Neural progenitor cell (in vitro differentiated cells): ENCODE results near the gene HSPB2. TPM values are rescaled to one million over a fixed set of nuclear protein-coding genes. Genes with fewer than 3 reads are reported as not detected.
"Not testable (repeated sequence)": the region's sequence is repeated elsewhere in the genome, so short reads cannot be mapped to it uniquely, and the experiment has no call there.

ENCODE experiments used
- DNase-seq: peaks from one replicate; pipeline ENCODE4 v3.0.0-alpha.2; 2016; ENCODE audit warnings: low spot score
- H2AFZ ChIP-seq: fragments of 200-600 bp; sonication (generic); replicated peaks from 2 replicates; pipeline ENCODE4 v1.6.1; 2016; ENCODE audit warnings: antibody characterized with exemption
- H3F3A ChIP-seq: fragments of 200-600 bp; sonication (generic); 2 replicates; pipeline ENCODE4 v1.6.1; 2016; ENCODE audit warnings: antibody characterized with exemption, low read depth
- H3K27ac ChIP-seq: fragments of 200-600 bp; sonication (generic); 2 replicates; pipeline ENCODE4 v1.5.1; 2016; ENCODE audit warnings: mild to moderate bottlenecking
- H3K27me3 ChIP-seq: fragments of 200-600 bp; sonication (generic); 2 replicates; pipeline ENCODE4 v1.6.1; 2016; ENCODE audit warnings: mild to moderate bottlenecking, moderate library complexity
- H3K36me3 ChIP-seq: fragments of 200-600 bp; sonication (generic); 2 replicates; pipeline ENCODE4 v1.5.1; 2016
- H3K4me1 ChIP-seq: fragments of 200-600 bp; sonication (generic); 2 replicates; pipeline ENCODE4 v1.6.1; 2016; ENCODE audit warnings: mixed run types
- H3K4me2 ChIP-seq: fragments of 200-600 bp; sonication (generic); 2 replicates; pipeline ENCODE4 v1.6.1; 2016
- H3K4me3 ChIP-seq: fragments of 200-600 bp; sonication (generic); 2 replicates; pipeline ENCODE4 v1.5.1; 2016
- H3K79me2 ChIP-seq: fragments of 200-600 bp; sonication (generic); 2 replicates; pipeline ENCODE4 v1.6.1; 2016; ENCODE audit warnings: low read depth
- H3K9ac ChIP-seq: fragments of 200-600 bp; sonication (generic); 2 replicates; pipeline ENCODE4 v1.6.1; 2016
- H3K9me3 ChIP-seq: fragments of 200-600 bp; sonication (generic); 2 replicates; pipeline ENCODE4 v1.5.1; 2016; ENCODE audit warnings: low read depth
- H4K20me1 ChIP-seq: fragments of 200-600 bp; sonication (generic); 2 replicates; pipeline ENCODE4 v1.6.1; 2016; ENCODE audit warnings: low read depth
- H3K27ac Mint-ChIP-seq: 3 replicates; pipeline ENCODE4 v1.8.0; 2021; ENCODE audit warnings: mixed read lengths
- H3K27me3 Mint-ChIP-seq: 2 replicates; pipeline ENCODE4 v1.8.0; 2022; ENCODE audit warnings: low read depth, mild to moderate bottlenecking, inconsistent platforms, moderate library complexity, mixed read lengths; ENCODE audit not compliant: insufficient read depth
- H3K36me3 Mint-ChIP-seq: 3 replicates; pipeline ENCODE4 v1.8.0; 2021; ENCODE audit warnings: mixed read lengths
- H3K4me1 Mint-ChIP-seq: 3 replicates; pipeline ENCODE4 v1.8.0; 2021; ENCODE audit warnings: mixed read lengths
- H3K4me3 Mint-ChIP-seq: 3 replicates; pipeline ENCODE4 v1.8.0; 2021; ENCODE audit warnings: mild to moderate bottlenecking, moderate library complexity, mixed read lengths
- H3K9me3 Mint-ChIP-seq: 3 replicates; pipeline ENCODE4 v1.8.0; 2020; ENCODE audit warnings: mixed read lengths
- CTCF ChIP-seq: fragments of 200-600 bp; sonication (generic); IDR thresholded peaks from 2 replicates; pipeline ENCODE4 v1.5.1; 2017; ENCODE audit warnings: antibody characterized with exemption, mild to moderate bottlenecking
- EZH2 ChIP-seq: fragments of 200-600 bp; sonication (generic); IDR thresholded peaks from 2 replicates; pipeline ENCODE4 v1.6.1; 2017; ENCODE audit warnings: antibody characterized with exemption, mild to moderate bottlenecking, moderate library complexity
- EZH2phosphoT487 ChIP-seq: fragments of 200-600 bp; sonication (generic); IDR thresholded peaks from 2 replicates; pipeline ENCODE4 v1.6.1; 2017; ENCODE audit warnings: antibody characterized with exemption
- total RNA-seq: library from RNA; depleted of rRNA; stranded (reverse); fragments of >200 nt; gene quantifications from 2 replicates; pipeline ENCODE4 v1.2.3, GENCODE V29; 2015; ENCODE audit warnings: low replicate concordance

HSPB2 gene
- total RNA-seq, 1 donor from 2014 or later, result not detected

DNA sequence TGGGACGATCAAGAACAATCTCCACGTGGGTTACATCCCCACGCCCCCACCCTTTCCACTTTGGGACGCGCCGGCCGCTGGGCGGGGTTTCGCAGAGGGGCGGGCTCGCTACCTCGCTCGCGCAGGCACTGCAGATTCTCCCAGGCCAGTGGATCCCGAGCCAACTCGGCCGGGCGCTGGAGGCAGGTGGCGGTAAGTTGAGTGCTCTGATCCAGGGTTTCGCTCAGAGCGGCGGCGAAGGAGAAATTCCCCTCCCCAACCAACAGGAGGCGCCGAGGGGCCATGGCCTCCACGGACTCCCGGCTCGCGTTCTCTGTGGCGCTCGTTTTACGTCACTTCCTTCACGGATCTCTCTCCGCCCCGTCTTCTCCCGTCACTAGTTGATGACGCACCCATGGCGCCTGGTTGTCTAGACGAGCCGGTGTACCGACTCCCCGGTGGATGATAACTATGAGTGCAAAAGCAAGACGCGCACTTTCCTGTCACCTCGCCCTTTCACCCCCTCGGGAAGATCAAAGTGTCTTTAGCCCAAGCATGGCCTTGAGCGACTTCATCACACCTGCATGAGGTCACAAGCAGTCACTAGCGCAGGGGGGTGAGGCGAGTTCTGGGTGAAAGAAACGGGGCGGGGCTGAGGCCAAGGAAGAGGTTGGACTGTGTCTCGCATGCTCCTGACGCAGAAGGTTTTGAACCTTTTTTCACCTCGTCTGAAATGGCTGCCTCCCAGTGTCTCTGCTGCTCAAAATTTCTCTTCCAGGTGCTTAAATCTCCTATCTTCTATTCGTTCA, 33.5 kb upstream of the HSPB2 start, which contains the start of the genes CFAP68 and FDXACB1:
CFAP68 (plus strand) TSS at position 693 of the 788 bp plus-strand sequence; CDS start at position 713, 20 bp downstream.
FDXACB1 (minus strand) TSS at position 317 of the 788 bp plus-strand sequence; CDS start at position 284, 33 bp downstream.
- H3K4me1 Mint-ChIP-seq, result peaks cover 18% of the 10 kb centered on the region
- TF ChIP-seq EZH2phosphoT487 (no peak), CTCF (peak; percentile 84)
- H3K4me3 Mint-ChIP-seq, result peak within 1 kb of the TSS; percentile 92
- H3K4me1 ChIP-seq, result peaks cover 7% of the 10 kb centered on the region
- H3K9ac ChIP-seq, result peak within 1 kb of the TSS; percentile 71
- H3K4me3 ChIP-seq, result peak within 1 kb of the TSS; percentile 73
- H3K27ac Mint-ChIP-seq, result peak within 1 kb of the TSS; percentile 97
- no peaks in the 10 kb centered on the region for H3K9me3 Mint-ChIP-seq
- no peaks in the 10 kb centered on the region for H3K27me3 ChIP-seq
- H3K9me3 ChIP-seq, result no peaks in the 10 kb centered on the region
- H3K27ac ChIP-seq, result peak within 1 kb of the TSS; percentile 90
- H3F3A ChIP-seq, result peaks cover 14% of the 10 kb centered on the region
- peaks cover 3% of the 10 kb centered on the region for H3K27me3 Mint-ChIP-seq
- peak within 1 kb of the TSS; percentile 89 for H3K4me2 ChIP-seq
- peaks cover 8% of the 10 kb centered on the region for H3K79me2 ChIP-seq
- no peaks in the 10 kb centered on the region for H4K20me1 ChIP-seq
- H3K36me3 Mint-ChIP-seq, result no peaks in the 10 kb centered on the region
- H3K36me3 ChIP-seq, result no peaks in the 10 kb centered on the region
- DNase-seq, result peak; percentile 99
- H2AFZ ChIP-seq, result peak within 1 kb of the TSS; percentile 88

GRCh38 chr11:111879637-111879960, 32.9 kb upstream of the HSPB2 start:
- peaks cover 18% of the 10 kb centered on the region for H3K4me1 Mint-ChIP-seq
- H3K4me3 Mint-ChIP-seq, result peak overlapping the region; percentile 92
- no peak for DNase-seq
- H2AFZ ChIP-seq, result peak overlapping the region; percentile 88
- no peaks in the 10 kb centered on the region for H3K9me3 Mint-ChIP-seq
- peaks cover 14% of the 10 kb centered on the region for H3F3A ChIP-seq
- H3K4me2 ChIP-seq, result peak overlapping the region; percentile 89
- H3K9me3 ChIP-seq, result no peaks in the 10 kb centered on the region
- H3K27me3 Mint-ChIP-seq, result peaks cover 3% of the 10 kb centered on the region
- peak overlapping the region; percentile 71 for H3K9ac ChIP-seq
- H3K4me3 ChIP-seq, result peak overlapping the region; percentile 73
- H3K4me1 ChIP-seq, result peaks cover 7% of the 10 kb centered on the region
- peaks cover 8% of the 10 kb centered on the region for H3K79me2 ChIP-seq
- H3K27ac Mint-ChIP-seq, result peak overlapping the region; percentile 97
- H3K27me3 ChIP-seq, result no peaks in the 10 kb centered on the region
- H3K36me3 Mint-ChIP-seq, result no peaks in the 10 kb centered on the region
- H3K36me3 ChIP-seq, result no peaks in the 10 kb centered on the region
- no peak for TF ChIP-seq CTCF
- no peak for TF ChIP-seq EZH2phosphoT487
- TF ChIP-seq EZH2, result no peak
- no peaks in the 10 kb centered on the region for H4K20me1 ChIP-seq
- peak overlapping the region; percentile 90 for H3K27ac ChIP-seq

DNA sequence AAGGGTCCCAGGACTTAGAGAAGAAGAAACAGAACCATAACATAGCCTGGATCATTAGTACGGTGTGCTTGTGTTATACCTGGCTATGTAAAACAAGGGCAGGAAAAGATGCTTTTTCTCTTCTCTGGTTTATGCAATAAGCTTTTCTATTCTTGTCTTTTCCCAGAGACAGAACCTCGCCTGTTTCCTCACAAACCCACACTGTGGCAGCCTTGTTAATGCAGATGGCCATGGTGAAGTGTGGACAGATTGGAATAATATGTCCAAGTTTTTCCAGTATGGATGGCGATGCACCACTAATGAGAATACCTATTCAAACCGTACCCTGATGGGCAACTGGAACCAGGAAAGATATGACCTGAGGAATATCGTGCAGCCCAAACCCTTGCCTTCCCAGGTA, 30.3 kb upstream of the HSPB2 start:
- Mint-ChIP-seq H3K9me3 (no peaks in the 10 kb centered on the region), H3K27ac (no peak overlapping the region), H3K36me3 (no peaks in the 10 kb centered on the region), H3K27me3 (peaks cover 5% of the 10 kb centered on the region), H3K4me3 (no peak overlapping the region), H3K4me1 (peaks cover 10% of the 10 kb centered on the region)
- Histone ChIP-seq H3K79me2 (peaks cover 8% of the 10 kb centered on the region), H2AFZ (no peak overlapping the region), H3K4me1 (peaks cover 7% of the 10 kb centered on the region), H3K4me2 (no peak overlapping the region), H3F3A (peaks cover 14% of the 10 kb centered on the region), H3K9ac (no peak overlapping the region), H4K20me1 (no peaks in the 10 kb centered on the region), H3K36me3 (no peaks in the 10 kb centered on the region), H3K27ac (no peak overlapping the region), H3K4me3 (no peak overlapping the region), H3K9me3 (no peaks in the 10 kb centered on the region), H3K27me3 (no peaks in the 10 kb centered on the region)
- no peak for DNase-seq
- TF ChIP-seq EZH2 (no peak), CTCF (no peak), EZH2phosphoT487 (no peak)

DNA sequence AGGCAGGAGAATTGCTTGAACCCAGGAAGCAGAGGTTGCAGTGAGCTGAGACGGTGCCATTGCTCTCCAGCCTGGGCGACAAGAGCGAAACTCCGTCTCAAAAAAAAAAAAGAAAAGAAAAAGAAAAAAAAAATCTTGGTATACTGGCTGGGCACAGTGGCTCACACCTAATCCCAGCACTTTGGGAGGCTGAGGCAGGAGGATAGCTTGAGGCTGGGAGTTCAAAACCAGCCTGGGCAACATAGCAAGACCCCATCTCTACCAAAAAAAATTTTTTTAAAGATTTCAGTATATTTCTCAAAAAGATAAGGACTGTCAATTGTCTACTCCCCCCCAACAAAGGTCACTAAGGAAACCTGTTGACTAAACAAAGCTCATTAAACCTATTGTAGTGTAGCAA, 27.5 kb upstream of the HSPB2 start:
- H3K79me2 ChIP-seq, H3K27me3 Mint-ChIP-seq, H3K4me3 ChIP-seq, H2AFZ ChIP-seq, H3K9me3 Mint-ChIP-seq, H3K4me3 Mint-ChIP-seq, H3K36me3 Mint-ChIP-seq, H4K20me1 ChIP-seq, H3K4me2 ChIP-seq, H3F3A ChIP-seq, H3K27ac Mint-ChIP-seq, DNase-seq, H3K27me3 ChIP-seq, H3K9ac ChIP-seq, H3K36me3 ChIP-seq, H3K27ac ChIP-seq, H3K4me1 ChIP-seq, H3K4me1 Mint-ChIP-seq, H3K9me3 ChIP-seq: not testable (repeated sequence)
